ENCODE results near the gene TSSK3. TPM values are rescaled to one million over a fixed set of nuclear protein-coding genes. Genes with fewer than 3 reads are reported as not detected.

TSSK3 gene
- total RNA-seq, 1 experiment from 2014 or later: 3.9 TPM

DNA sequence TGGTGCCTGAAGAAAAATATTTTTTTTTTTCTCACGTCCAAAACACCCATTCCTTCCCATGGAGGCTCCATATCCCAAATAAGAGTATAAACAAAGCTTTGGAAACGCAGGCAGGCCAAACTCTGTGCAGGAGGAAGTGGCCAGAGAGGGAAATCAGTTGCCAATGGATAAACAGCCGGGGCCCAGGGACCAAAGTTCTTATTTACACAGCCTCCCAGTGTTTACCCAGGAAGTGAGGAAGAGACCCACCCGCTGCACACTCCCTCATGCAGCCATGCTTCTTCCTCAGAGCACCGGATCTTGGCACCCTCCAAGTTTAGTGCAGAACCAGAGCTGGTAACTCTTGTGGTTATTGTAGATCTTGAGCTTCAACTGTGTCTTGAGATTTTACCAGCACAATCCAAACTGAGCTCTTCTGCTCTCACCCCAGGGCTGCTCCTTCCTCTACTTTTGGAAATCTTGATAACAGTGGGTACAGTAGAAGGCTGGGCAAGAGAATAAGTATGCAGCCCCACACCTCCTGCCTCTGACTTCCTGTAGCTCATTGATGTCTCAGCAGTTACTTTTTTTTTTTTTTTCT is 40.5 kb upstream of the TSSK3 start:
- ChIA-PET POLR2A (ENCODE audit: unreplicated experiment) (interaction anchor here (0.6 to 0.7 kb wide), 4 partner anchors 31 to 309 kb away, joined by 3 to 29 read pairs (median 6); no protein-coding TSS in a partner anchor), CTCF (interaction anchor here (0.6 to 1.2 kb wide), 2 partner anchors 122 to 365 kb away, joined by 3 to 4 read pairs; partner anchors contain the start of gene CCDC28B)
- DNase-seq: peak in 1 of 2 experiments; percentile 48
- Histone ChIP-seq H3K79me2 (ENCODE audit: low read depth) (peaks cover 3% of the 10 kb centered on the region; the same call in 1 of the 2 replicates), H3K9me2 (ENCODE audit: insufficient read depth) (no peaks in the 10 kb centered on the region), H3K27me3 (ENCODE audit: insufficient read depth, low read depth) (no peaks in the 10 kb centered on the region), H3K9me3 (ENCODE audit: insufficient read depth, low read depth) (no peaks in the 10 kb centered on the region), H2AFZ (no peak overlapping the region), H3K4me2 (peak overlapping the region; percentile 43), H4K20me1 (ENCODE audit: insufficient read depth) (0 out of 2 replicates have a peak, but pooled peaks cover under 1% of the 10 kb centered on the region), H3K4me3 (no peak overlapping the region), H3F3A (ENCODE audit: insufficient read depth, low read depth) (peaks cover 31% of the 10 kb centered on the region), H3K27ac (peak overlapping the region; percentile 47), H3K4me1 (replicated peaks; ENCODE audit: insufficient read depth) (peaks cover 17% of the 10 kb centered on the region), H3K36me3 (ENCODE audit: low read depth) (peaks cover 24% of the 10 kb centered on the region)
- no TSS peak for BruUV-seq (replicated peaks)
- intact Hi-C loops (cut with micrococcal nuclease; ENCODE audit: unreplicated experiment): no loop called here
- TF ChIP-seq, protein P1, sequence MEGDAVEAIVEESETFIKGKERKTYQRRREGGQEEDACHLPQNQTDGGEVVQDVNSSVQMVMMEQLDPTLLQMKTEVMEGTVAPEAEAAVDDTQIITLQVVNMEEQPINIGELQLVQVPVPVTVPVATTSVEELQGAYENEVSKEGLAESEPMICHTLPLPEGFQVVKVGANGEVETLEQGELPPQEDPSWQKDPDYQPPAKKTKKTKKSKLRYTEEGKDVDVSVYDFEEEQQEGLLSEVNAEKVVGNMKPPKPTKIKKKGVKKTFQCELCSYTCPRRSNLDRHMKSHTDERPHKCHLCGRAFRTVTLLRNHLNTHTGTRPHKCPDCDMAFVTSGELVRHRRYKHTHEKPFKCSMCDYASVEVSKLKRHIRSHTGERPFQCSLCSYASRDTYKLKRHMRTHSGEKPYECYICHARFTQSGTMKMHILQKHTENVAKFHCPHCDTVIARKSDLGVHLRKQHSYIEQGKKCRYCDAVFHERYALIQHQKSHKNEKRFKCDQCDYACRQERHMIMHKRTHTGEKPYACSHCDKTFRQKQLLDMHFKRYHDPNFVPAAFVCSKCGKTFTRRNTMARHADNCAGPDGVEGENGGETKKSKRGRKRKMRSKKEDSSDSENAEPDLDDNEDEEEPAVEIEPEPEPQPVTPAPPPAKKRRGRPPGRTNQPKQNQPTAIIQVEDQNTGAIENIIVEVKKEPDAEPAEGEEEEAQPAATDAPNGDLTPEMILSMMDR (conservative IDR thresholded peaks at IDR 0.05): no peak
- TF ChIP-seq EZH2 (IDR thresholded peaks at IDR 0.05; ENCODE audit: low read depth): no peak

DNA sequence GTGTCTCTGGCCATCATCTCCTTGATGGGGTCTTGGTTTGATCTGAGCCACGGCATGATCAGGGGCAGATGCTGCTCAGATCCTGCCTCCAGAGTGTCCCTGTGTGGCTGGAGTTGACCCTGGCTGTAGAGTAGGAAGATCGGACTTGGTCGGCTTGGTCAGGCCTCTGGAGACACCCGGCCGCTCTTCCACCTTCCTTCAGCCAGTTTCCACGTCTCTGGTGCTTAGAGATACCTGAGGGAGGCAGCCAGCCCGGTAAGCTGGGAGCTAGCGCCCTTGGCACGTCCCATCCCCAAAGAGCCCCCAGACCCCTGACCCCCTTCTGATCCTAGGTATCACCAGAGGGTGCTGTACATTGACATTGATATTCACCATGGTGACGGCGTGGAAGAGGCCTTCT is 35.1 kb upstream of the TSSK3 start:
- H3F3A ChIP-seq (ENCODE audit: insufficient read depth, low read depth): peaks cover 38% of the 10 kb centered on the region
- no peaks in the 10 kb centered on the region for H3K9me2 ChIP-seq (ENCODE audit: insufficient read depth)
- CTCF ChIA-PET: no interaction called here
- intact Hi-C loops (cut with micrococcal nuclease; ENCODE audit: unreplicated experiment): no loop called here
- H3K36me3 ChIP-seq (ENCODE audit: low read depth): 0 out of 2 replicates have a peak, but pooled peaks cover 18% of the 10 kb centered on the region
- no peaks in the 10 kb centered on the region for H4K20me1 ChIP-seq (ENCODE audit: insufficient read depth)
- no TSS peak for BruUV-seq (replicated peaks)
- no peak overlapping the region for H2AFZ ChIP-seq
- no peak overlapping the region for H3K4me3 ChIP-seq
- no peak for TF ChIP-seq EZH2 (IDR thresholded peaks at IDR 0.05; ENCODE audit: low read depth)
- TF ChIP-seq, protein P1 (conservative IDR thresholded peaks at IDR 0.05): no peak
- no peaks in the 10 kb centered on the region for H3K27me3 ChIP-seq (ENCODE audit: insufficient read depth, low read depth)
- no peaks in the 10 kb centered on the region for H3K9me3 ChIP-seq (ENCODE audit: insufficient read depth, low read depth)
- H3K27ac ChIP-seq: no peak overlapping the region
- H3K4me1 ChIP-seq (replicated peaks; ENCODE audit: insufficient read depth): peaks cover 17% of the 10 kb centered on the region
- POLR2A ChIA-PET (ENCODE audit: unreplicated experiment): no interaction called here
- H3K4me2 ChIP-seq: no peak overlapping the region
- no peaks in the 10 kb centered on the region for H3K79me2 ChIP-seq (ENCODE audit: low read depth)
- DNase-seq: no peak

DNA sequence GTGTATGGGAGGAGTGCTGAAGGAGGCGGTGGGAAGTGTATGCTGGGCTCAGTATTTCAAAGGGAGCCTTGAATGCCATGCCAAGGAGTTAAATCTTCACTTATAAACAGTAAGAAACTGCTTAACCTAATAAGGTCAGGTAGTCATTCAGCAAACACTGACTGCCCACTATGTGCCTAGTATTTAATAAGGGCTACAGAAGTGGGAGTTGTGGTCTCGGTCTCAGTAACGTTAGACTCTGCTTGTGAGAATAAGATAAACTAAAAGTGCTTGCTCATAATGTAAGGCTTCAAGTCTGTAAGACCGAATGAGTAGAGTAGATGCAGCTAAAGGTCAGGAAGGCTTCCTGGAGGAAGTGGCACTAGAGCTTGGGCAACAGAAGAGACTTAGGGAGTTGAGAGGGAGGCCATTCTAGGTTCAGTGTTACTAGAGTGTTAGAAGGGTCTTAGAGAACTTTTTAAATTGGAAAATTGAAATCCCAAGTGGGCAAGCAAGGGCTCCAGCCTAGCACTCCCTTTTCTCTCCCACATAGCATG is 32.3 kb upstream of the TSSK3 start:
- Histone ChIP-seq H3K9me3 (ENCODE audit: insufficient read depth, low read depth) (no peaks in the 10 kb centered on the region), H3K4me3 (no peak overlapping the region), H3K4me2 (no peak overlapping the region), H3K27me3 (ENCODE audit: insufficient read depth, low read depth) (no peaks in the 10 kb centered on the region), H4K20me1 (ENCODE audit: insufficient read depth) (no peaks in the 10 kb centered on the region), H3K9me2 (ENCODE audit: insufficient read depth) (no peaks in the 10 kb centered on the region), H3F3A (ENCODE audit: insufficient read depth, low read depth) (peaks cover 45% of the 10 kb centered on the region), H3K4me1 (replicated peaks; ENCODE audit: insufficient read depth) (peaks cover 39% of the 10 kb centered on the region), H3K27ac (no peak overlapping the region), H3K79me2 (ENCODE audit: low read depth) (peaks cover 12% of the 10 kb centered on the region), H3K36me3 (ENCODE audit: low read depth) (peaks cover 11% of the 10 kb centered on the region; the same call in 1 of the 2 replicates), H2AFZ (no peak overlapping the region)
- TF ChIP-seq, protein P1 (conservative IDR thresholded peaks at IDR 0.05): no peak
- TF ChIP-seq EZH2 (IDR thresholded peaks at IDR 0.05; ENCODE audit: low read depth): no peak
- BruUV-seq (replicated peaks): no TSS peak
- CTCF ChIA-PET: no interaction called here
- peak in 1 of 2 experiments; percentile 29 for DNase-seq
- intact Hi-C loops (cut with micrococcal nuclease; ENCODE audit: unreplicated experiment): no loop called here
- POLR2A ChIA-PET (ENCODE audit: unreplicated experiment): no interaction called here
